H7 (cell line): ENCODE results near the gene SLC15A1. TPM values are rescaled to one million over a fixed set of nuclear protein-coding genes. Genes with fewer than 3 reads are reported as not detected.

Source experiments
- DNase-seq: peaks from one replicate; pipeline ENCODE4 v3.0.0; 2012
- H3K27me3 ChIP-seq: 2 replicates; pipeline ENCODE4 v1.6.0; 2011; ENCODE audit warnings: mild to moderate bottlenecking, low read length; ENCODE audit not compliant: control insufficient read depth, insufficient read depth
- H3K36me3 ChIP-seq: replicated peaks from 2 replicates; pipeline ENCODE4 v1.5.1; 2011; ENCODE audit warnings: low read length; ENCODE audit not compliant: control insufficient read depth, insufficient read depth
- H3K4me3 ChIP-seq: 2 replicates; pipeline ENCODE4 v1.5.1; 2011; ENCODE audit warnings: low read depth, mild to moderate bottlenecking, control low read depth, low read length, moderate library complexity; ENCODE audit not compliant: insufficient read depth
- total RNA-seq: library from RNA; depleted of rRNA; stranded (reverse); fragments of >200 nt; shearing (Covaris generic); gene quantifications from 2 replicates; pipeline ENCODE4 v1.2.3, GENCODE V29; 2014

SLC15A1 gene
- total RNA-seq, 1 experiment from 2014 or later: 0.62 TPM

DNA sequence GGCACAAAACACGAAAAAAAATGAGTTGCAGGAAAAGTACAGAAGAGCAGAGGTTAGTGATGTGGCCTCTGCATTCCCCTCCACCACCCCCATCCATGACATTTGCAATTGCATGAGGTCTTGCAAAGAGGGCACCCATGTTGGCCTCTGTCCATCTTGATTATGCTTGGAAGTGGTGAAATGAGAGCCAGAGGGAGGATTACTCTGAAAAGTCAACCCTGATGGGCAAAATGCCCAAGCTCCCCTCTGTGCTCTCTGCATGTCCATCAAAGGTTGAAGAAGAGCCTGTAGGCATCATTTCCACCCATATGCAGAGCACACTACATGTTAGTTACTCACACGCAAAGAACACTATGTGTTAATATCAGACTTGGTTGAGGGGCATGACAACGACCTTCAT, 71.4 kb downstream of the SLC15A1 start:
- Histone ChIP-seq H3K27me3 (no peaks in the 10 kb centered on the region), H3K36me3 (no peaks in the 10 kb centered on the region), H3K4me3 (no peak overlapping the region)
- no peak for DNase-seq

DNA sequence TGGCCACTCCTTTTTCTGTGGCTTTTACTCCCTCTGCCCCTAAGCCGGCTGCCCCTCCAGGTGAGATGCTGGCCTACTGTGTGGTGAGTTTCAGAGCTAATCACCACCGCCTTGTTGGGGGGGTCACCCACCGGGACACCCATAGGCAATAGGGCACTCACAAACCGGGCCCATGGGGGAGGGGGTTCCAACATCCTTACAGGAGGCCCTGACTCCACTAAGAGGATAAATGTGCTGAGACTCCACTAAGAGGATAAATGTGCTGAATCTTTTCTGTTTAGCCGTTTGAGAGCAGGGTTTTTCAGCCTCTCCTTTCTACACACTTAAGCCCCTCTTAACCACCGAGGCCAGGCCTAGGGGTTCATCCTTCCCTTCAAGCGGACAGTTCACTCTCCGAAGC, 73.7 kb downstream of the SLC15A1 start:
- Histone ChIP-seq H3K27me3 (no peaks in the 10 kb centered on the region), H3K4me3 (no peak overlapping the region)

DNA sequence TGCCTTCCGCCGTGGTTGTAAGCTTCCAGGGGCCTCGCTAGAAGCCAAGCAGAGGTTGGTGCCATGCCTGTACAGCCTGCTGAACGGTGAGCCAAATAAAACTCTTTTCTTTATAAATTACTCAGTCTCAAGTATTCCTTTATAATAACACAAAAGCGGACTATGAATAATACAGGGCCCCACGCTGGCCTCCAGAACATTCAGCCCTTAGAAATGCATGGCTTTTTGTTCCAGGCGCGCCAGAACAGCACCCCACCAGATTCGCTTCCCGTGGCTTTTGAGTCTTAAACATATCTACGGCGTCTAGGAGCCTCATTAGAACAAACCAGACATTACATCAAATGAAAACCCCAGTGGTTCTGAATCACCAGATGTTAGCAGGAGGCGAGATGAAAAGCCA, 75.1 kb downstream of the SLC15A1 start:
- Histone ChIP-seq H3K4me3 (no peak overlapping the region), H3K27me3 (no peaks in the 10 kb centered on the region), H3K36me3 (no peaks in the 10 kb centered on the region)
- DNase-seq: no peak

More for the DNA sequence above, 73.7 kb downstream of the SLC15A1 start:
- DNase-seq: no peak
- H3K36me3 ChIP-seq: no peaks in the 10 kb centered on the region

DNA sequence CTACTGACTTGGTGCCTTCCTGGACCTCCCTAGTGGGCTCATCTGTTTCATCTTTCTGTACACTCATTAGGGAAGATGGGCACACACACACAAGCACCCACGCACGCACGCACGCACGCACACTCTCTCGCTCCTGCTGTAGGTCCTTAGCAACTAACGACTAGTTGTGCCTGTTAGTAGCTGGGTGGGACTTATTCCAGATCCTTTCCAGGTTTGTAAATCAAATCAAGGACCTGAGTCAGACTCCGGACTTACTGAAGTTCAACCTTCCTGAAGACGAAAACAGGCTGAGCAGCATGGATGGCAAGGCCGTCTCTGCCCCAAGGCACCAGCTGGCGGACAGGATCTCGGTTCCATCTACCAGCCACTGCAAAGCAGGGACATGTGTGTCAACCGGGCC, 76.2 kb downstream of the SLC15A1 start:
- Histone ChIP-seq H3K36me3 (no peaks in the 10 kb centered on the region), H3K27me3 (no peaks in the 10 kb centered on the region), H3K4me3 (no peak overlapping the region)
- DNase-seq: no peak

DNA sequence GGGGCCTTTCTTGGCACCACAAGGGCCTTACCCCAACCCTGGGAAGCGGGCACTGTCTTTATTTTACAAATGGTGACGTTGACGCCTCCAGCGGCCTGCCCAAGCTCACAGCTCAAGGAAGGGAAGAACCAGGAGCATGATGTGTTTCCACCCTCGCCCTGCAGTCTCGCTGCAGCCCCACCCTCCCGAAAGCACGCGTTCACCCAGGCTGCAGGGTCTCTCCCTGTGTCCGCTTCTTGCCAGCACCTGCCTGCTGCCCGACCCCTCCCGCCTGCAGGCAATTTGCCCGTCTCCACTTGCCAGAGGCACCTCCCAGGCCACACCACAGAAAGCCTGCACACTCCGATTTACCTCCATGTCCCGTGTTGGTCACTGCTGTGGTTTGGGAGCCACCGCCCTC, 76.6 kb downstream of the SLC15A1 start:
- H3K4me3 ChIP-seq: no peak overlapping the region
- no peaks in the 10 kb centered on the region for H3K36me3 ChIP-seq
- DNase-seq: no peak
- H3K27me3 ChIP-seq: no peaks in the 10 kb centered on the region

DNA sequence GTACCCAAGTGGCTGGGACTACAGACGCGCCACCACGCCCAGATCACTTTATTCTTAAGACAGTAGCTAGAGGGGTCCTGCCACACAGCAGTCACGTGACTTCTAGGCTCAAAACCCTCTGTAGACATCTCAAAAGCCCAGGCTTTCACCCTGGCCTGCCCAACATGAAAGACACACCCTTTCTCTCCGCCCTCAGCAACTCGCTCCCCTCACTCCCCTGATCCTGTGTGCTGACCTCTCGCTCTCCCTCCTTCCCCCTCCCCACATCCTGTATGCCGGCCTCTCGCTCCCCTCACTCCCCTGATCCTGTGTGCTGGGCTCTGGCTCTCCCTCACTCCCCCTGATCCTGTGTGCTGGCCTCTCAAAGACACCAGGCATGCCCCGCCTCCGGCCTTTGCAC, 77.4 kb downstream of the SLC15A1 start:
- Histone ChIP-seq H3K4me3 (no peak overlapping the region), H3K36me3 (no peaks in the 10 kb centered on the region), H3K27me3 (no peaks in the 10 kb centered on the region)
- DNase-seq: peak; percentile 45

DNA sequence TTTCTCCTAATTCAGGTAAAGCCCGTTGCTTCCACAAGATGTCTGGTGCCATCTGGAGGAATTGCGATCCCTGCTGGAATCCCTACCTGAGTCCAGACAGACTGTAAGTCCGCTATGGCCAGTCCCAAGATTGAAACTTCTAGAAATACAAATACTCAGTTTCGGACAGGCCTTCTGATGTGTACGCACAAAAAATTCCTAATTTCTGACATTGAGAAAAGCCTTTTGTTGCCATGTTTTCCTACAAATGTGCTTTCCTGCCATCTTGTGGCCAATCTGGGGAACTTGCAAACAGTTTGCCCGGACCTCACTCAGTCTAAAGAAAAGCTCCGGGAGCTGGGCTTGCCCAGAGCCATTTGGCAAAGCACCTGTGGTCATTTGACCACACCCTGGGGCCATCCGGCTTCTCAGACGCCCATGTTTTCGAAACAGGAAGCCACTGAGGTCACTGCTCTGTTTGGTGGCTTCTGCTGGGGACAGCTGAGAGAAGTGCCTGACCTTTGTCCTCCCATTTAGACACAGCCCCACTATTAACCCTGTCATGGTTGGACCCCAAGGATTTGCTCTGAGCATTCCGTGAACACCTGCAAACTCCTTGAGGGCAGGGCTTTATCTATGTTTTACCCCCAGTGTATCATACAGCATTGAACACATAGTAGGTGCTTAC, 79.4 kb downstream of the SLC15A1 start:
- Histone ChIP-seq H3K36me3 (no peaks in the 10 kb centered on the region), H3K27me3 (no peaks in the 10 kb centered on the region), H3K4me3 (no peak overlapping the region)
- peak; percentile 79 for DNase-seq

DNA sequence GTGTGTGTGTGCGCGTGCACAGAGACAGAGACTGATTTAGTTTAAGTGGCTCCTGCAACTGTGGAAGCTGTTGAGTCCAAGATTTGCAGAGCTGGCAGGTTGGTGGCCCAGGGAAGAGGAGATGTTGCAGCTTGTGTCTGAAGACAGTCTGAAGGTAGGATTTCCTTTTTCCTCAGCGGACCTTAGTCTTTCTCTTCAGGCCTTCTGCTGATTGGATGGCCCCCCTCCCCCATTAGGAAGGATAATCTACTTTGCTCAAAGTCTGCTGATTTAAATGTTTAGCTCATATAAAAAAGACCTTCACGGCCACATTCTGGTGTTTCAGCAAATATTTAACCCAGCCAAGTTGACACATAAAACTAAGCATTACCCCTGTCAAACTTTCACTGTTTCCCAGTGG, 84.3 kb downstream of the SLC15A1 start:
- no peak for DNase-seq
- no peaks in the 10 kb centered on the region for H3K36me3 ChIP-seq
- no peak overlapping the region for H3K4me3 ChIP-seq
- no peaks in the 10 kb centered on the region; the same call in 1 of the 2 replicates for H3K27me3 ChIP-seq

DNA sequence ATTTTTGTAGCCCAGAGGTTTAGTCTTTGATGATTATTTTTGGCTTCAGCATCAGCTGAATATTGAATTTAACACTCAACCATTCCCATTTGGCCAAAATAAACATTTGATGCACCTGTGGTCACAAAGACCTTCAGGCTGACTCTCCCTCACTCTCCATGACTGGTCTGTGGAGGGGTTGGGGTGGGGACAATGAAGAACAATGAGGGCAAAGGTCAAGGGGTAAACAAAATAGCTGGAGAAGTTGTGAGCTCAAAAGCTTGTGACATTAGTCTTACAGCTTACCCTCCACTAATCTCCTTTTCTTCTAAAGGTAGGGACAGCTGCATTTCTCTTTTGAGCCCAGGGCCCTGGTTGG, 86.9 kb downstream of the SLC15A1 start:
- no peaks in the 10 kb centered on the region; the same call in 1 of the 2 replicates for H3K27me3 ChIP-seq

DNA sequence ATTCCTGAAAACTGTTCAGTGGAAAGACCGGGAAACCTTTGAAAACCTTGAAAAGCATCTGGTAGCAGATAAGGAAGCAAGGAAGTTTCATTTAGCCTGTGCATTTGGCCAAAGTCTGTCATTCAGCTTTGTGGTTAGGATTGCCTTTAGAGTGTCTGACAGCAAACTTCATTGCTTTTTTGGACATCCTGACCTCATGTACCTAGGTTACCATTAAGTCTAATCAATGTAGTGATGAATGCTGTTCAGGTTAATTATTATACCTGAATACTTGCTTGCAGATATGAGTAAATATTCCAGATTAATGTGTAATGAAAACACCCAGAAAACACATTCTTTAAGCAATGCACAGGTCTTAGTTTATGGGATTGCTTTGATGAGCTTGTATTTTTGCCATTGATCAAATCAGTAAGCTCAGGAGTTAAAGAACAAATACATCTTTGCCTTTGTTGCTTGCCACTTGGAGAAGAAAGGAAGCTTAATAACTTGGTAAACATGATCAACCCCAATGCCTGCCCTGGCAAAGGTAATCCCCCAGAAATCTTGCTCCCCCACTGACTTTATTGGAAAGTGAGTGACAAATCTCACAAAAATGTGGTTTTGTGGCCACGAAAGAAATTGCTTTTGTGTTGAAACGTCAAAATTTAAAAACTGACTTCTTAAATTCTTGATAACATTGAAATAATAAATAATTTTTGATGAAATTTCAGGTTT, 87.4 kb downstream of the SLC15A1 start:
- H3K27me3 ChIP-seq: no peaks in the 10 kb centered on the region; the same call in 1 of the 2 replicates
- no peak for DNase-seq
- H3K36me3 ChIP-seq: no peaks in the 10 kb centered on the region
- H3K4me3 ChIP-seq: no peak overlapping the region

More for the DNA sequence above, 86.9 kb downstream of the SLC15A1 start:
- no peak overlapping the region for H3K4me3 ChIP-seq
- H3K36me3 ChIP-seq: no peaks in the 10 kb centered on the region
- no peak for DNase-seq

DNA sequence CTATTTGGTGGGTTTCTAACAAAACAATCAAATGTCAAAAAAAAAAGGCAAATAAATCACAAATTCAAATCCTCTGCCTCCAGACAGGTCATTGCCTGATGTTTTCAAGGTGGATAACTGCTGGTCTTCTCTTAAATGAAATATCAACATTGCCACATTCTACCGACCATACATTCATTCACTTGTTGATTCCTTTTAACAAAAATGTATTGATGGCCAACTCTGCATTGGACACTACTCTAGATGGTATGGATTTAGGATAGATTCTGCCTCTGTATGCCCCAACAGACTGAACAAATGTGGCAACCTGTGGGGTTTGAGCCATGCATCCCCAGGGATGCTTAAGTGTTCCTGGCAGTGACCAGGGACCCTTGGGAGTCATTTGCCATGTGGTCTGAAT, 88.0 kb downstream of the SLC15A1 start:
- Histone ChIP-seq H3K36me3 (no peaks in the 10 kb centered on the region), H3K27me3 (no peaks in the 10 kb centered on the region; the same call in 1 of the 2 replicates), H3K4me3 (no peak overlapping the region)
- no peak for DNase-seq

DNA sequence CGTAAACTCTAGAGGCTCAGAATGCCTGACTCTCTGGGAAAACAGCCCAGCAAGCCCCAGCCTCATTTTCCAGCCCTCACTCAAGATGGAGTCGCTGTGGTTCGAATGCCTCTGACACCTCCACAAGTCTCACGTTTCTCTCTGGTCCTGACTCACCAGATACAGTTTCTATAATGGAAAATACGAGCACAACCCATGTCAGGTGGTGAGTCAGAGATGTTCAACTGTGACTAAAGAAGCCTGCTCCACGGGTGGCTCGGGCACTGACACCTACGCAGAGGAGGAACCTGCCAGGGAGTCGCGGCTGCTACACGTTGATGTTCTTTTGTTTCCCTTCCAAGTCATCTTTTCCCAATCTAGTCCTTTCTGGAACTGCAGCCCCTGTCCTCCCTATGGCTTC, 88.4 kb downstream of the SLC15A1 start:
- DNase-seq: no peak

DNA sequence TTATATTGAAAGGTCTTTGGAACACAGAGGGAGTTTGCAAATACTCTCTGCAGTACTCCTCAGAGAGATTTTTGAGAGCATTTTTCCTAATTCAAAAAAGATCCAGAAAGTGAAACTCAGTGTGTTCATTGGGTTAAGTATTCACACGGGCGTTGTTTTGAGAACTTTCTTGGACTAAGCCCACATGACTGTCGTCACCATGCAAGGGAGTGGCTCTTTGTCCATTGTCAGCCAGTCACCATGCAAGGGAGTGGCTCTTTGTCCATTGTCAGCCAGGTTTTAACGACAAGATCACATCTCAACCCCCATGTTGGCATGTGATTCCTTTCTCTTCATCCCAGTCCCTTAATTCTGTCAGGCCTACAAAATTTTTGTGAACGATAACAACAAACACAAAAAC, 94.3 kb downstream of the SLC15A1 start:
- H3K27me3 ChIP-seq: no peaks in the 10 kb centered on the region
- H3K4me3 ChIP-seq: no peak overlapping the region
- DNase-seq: no peak
- H3K36me3 ChIP-seq: no peaks in the 10 kb centered on the region

More for the DNA sequence above, 88.4 kb downstream of the SLC15A1 start:
- no peaks in the 10 kb centered on the region; the same call in 1 of the 2 replicates for H3K27me3 ChIP-seq
- H3K36me3 ChIP-seq: no peaks in the 10 kb centered on the region
- no peak overlapping the region for H3K4me3 ChIP-seq

DNA sequence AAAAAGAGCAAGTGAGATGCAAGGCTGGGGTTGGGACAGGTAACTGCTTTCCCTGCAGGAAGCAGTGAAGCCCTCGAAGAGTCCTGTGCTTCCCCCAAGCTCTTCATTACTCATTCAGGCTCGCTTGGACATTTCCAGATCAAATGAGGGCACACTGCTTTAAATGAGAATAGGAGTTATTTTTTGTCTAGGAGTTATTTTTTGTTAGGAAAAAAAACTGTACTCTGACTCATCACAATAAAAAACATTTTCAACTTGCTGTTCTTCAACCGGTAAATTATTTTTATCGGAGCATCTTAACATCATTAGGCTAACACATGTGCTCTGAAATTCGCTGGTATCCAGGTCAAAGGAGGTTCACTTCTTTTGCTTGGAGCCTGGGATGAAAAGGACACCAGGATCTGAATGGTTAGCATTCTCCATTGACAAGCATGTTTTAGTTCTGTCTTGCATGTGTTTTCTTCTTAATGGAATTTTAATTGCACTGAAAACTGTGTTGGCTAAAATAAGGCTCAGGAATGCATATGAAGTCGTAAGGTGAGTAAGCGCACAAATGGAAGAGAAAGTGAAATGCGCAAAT, 94.9 kb downstream of the SLC15A1 start:
- Histone ChIP-seq H3K4me3 (no peak overlapping the region), H3K27me3 (no peaks in the 10 kb centered on the region), H3K36me3 (no peaks in the 10 kb centered on the region)
- DNase-seq: no peak

DNA sequence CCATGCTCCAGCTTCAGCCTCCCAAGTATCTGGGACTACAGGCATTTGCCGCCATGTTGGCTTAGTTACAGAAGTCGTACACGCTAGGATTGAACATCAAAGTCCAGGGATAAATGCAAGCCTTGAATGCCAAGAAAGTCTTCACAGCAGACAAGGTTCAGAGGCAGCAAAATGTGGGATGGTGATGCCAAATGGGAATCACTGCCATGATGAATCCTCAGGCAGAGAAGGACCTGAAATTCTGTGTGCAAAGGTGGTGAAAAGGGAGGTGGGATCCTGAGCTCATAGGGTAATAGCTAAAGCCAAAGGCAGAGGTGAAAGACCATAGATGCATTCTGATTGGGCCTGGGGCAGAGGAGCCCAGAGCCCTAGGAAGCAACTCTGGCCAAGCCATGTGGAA, 96.2 kb downstream of the SLC15A1 start:
- DNase-seq: no peak
- no peaks in the 10 kb centered on the region for H3K36me3 ChIP-seq
- no peak overlapping the region for H3K4me3 ChIP-seq
- no peaks in the 10 kb centered on the region for H3K27me3 ChIP-seq
